Panc1 (cell line): ENCODE results near the gene PELI1. TPM values are rescaled to one million over a fixed set of nuclear protein-coding genes. Genes with fewer than 3 reads are reported as not detected.

Source experiments
- ATAC-seq: fragments of 200-7000 bp; cut with Tn5 transposase; 2 replicates; pipeline ENCODE4 v1.9.1; 2020; ENCODE audit warnings: mild to moderate bottlenecking, moderate library complexity
- BruUV-seq: library from RNA; stranded (reverse); fragments of 400-500 nt; replicated peaks from 2 replicates; lab custom pipeline; 2021; lab: Mats Ljungman, UMichigan
- CTCF ChIA-PET: fragments of 300-600 bp; sonication (Branson Sonifier 250); formaldehyde crosslinking; loops from one replicate; lab custom pipeline; 2022; ENCODE audit warnings: antibody characterized with exemption; lab: Charles Lee
- POLR2A ChIA-PET: fragments of 300-600 bp; sonication (Branson Sonifier 250); formaldehyde crosslinking; loops from one replicate; lab custom pipeline; 2022; ENCODE audit warnings: antibody characterized with exemption; lab: Charles Lee
- DNase-seq: peaks from one replicate; pipeline ENCODE4 v3.0.0-alpha.2; 2010; ENCODE audit warnings: low read depth, low spot score
- H3K27ac ChIP-seq: 2 replicates; pipeline ENCODE4 v1.5.1; 2011; ENCODE audit warnings: mild to moderate bottlenecking, low read length, inconsistent platforms
- H3K27me3 ChIP-seq: fragments of 200-500 bp; sonication (Bioruptor generic); 2 replicates; pipeline ENCODE4 v1.6.0; 2014; ENCODE audit warnings: low read length, inconsistent platforms; ENCODE audit not compliant: control insufficient read depth, insufficient read depth
- H3K36me3 ChIP-seq: fragments of 200-500 bp; sonication (Bioruptor generic); 2 replicates; pipeline ENCODE4 v1.5.1; 2014; ENCODE audit warnings: inconsistent platforms, mild to moderate bottlenecking, low read length, moderate library complexity; ENCODE audit not compliant: control insufficient read depth, insufficient read depth
- H3K4me1 ChIP-seq: 2 replicates; pipeline ENCODE4 v1.5.1; 2011; ENCODE audit warnings: inconsistent platforms, mild to moderate bottlenecking, low read length, moderate library complexity; ENCODE audit not compliant: control insufficient read depth, insufficient read depth
- H3K4me3 ChIP-seq, 2 experiments: 2 replicates each; pipeline ENCODE4 v1.5.1; 2011 to 2012; ENCODE audit warnings: low read depth in 2 of 2, low read length in 2 of 2, mild to moderate bottlenecking in 2 of 2, inconsistent platforms in 1 of 2, moderate library complexity in 1 of 2
- H3K9me3 ChIP-seq: fragments of 200-500 bp; sonication (Bioruptor generic); 2 replicates; pipeline ENCODE4 v1.5.1; 2014; ENCODE audit warnings: low read depth, mild to moderate bottlenecking, inconsistent platforms, low read length, moderate library complexity; ENCODE audit not compliant: control insufficient read depth, insufficient read depth
- CTCF ChIP-seq: fragments of 450-650 bp; IDR thresholded peaks from 2 replicates; pipeline ENCODE4 v1.5.1; 2017; ENCODE audit warnings: mild to moderate bottlenecking
- POLR2AphosphoS5 ChIP-seq: IDR thresholded peaks from 2 replicates; pipeline ENCODE4 v1.6.1; 2012; ENCODE audit warnings: mild to moderate bottlenecking, low read depth, low read length, moderate library complexity
- REST ChIP-seq, 2 experiments: IDR thresholded peaks; 2 replicates each; pipeline ENCODE4 v1.6.1; 2011 to 2012; ENCODE audit warnings: low read depth in 2 of 2, control low read depth in 1 of 2, low read length in 1 of 2, mild to moderate bottlenecking in 1 of 2, moderate library complexity in 1 of 2; ENCODE audit not compliant: insufficient read depth in 1 of 2
- SIN3A ChIP-seq: IDR thresholded peaks from 2 replicates; pipeline ENCODE4 v1.6.1; 2012; ENCODE audit warnings: low read depth, mild to moderate bottlenecking, low read length, moderate library complexity, borderline replicate concordance; ENCODE audit not compliant: insufficient read depth
- TCF7L2 ChIP-seq: IDR thresholded peaks from 2 replicates; pipeline ENCODE4 v1.6.1; 2011; ENCODE audit warnings: mild to moderate bottlenecking, low read depth, low read length, inconsistent platforms
- in situ Hi-C: cut with HindIII; loops from 2 replicates; pipeline ENCODE4 v1.10.0; 2016; ENCODE audit warnings: low sequenced_read_pairs, low pct_unique_long_range_greater_than_20kb
- intact Hi-C: fragments of 100-400 bp; cut with micrococcal nuclease; formaldehyde crosslinking; loops from one replicate; pipeline ENCODE4 v1.10.0; 2022; ENCODE audit not compliant: unreplicated experiment
- total RNA-seq: library from RNA; stranded (reverse); gene quantifications from one replicate; pipeline ENCODE4 v1.2.1, GENCODE V29; 2021; ENCODE audit not compliant: unreplicated experiment

PELI1 gene
- total RNA-seq, 1 experiment from 2014 or later = 6.7 TPM

- POLR2A ChIA-PET = interaction anchor here (0.6 kb wide), 1 partner anchor 160 kb away, joined by 3 read pairs; no protein-coding TSS in a partner anchor
- in situ Hi-C loops (no loop called here), intact Hi-C loops (no loop called here)
- DNase-seq (no peak), ATAC-seq (no peak)
- CTCF ChIA-PET = no interaction called here
- TF ChIP-seq REST (IDR thresholded peaks at IDR 0.05; ENCODE audit: insufficient read depth in 1 of 2, low read depth in 2 of 2, low read length in 1 of 2) (no peak), TCF7L2 (no peak), CTCF (no peak), POLR2AphosphoS5 (no peak), SIN3A (no peak)
- Histone ChIP-seq H3K36me3 (no peaks in the 10 kb centered on the region), H3K9me3 (no peaks in the 10 kb centered on the region), H3K27ac (no peak overlapping the region), H3K4me1 (no peaks in the 10 kb centered on the region), H3K4me3 (no peak overlapping the region), H3K27me3 (peaks cover 6% of the 10 kb centered on the region)
- no TSS peak for BruUV-seq
Observed at GRCh38 chr2:64168201-64168600, 24.0 kb upstream of the PELI1 start.

GRCh38 chr2:64166637-64167420 is 22.6 kb upstream of the PELI1 start:
- no peaks in the 10 kb centered on the region for H3K9me3 ChIP-seq
- intact Hi-C loops = no loop called here
- TF ChIP-seq REST (IDR thresholded peaks at IDR 0.05; ENCODE audit: insufficient read depth in 1 of 2, low read depth in 2 of 2, low read length in 1 of 2) = no peak
- no peak for TF ChIP-seq CTCF
- H3K4me1 ChIP-seq = no peaks in the 10 kb centered on the region
- ChIA-PET CTCF (no interaction called here), POLR2A (no interaction called here)
- H3K27ac ChIP-seq = no peak overlapping the region
- ATAC-seq = no peak
- no TSS peak for BruUV-seq
- H3K4me3 ChIP-seq = no peak overlapping the region
- no peaks in the 10 kb centered on the region for H3K36me3 ChIP-seq
- H3K27me3 ChIP-seq = peaks cover 6% of the 10 kb centered on the region
- DNase-seq = no peak
- in situ Hi-C loops = no loop called here
